Breast epithelium (tissue), 3 donors: ENCODE results near the gene NR4A1.

Source experiments
- CTCF ChIP-seq, 3 donors: fragments of 450-650 bp; IDR thresholded peaks; one replicate each; pipeline ENCODE4 v1.5.1; 2016 to 2017; ENCODE audit warnings: antibody characterized with exemption in 3 of 3, mild to moderate bottlenecking in 3 of 3, moderate library complexity in 3 of 3
- POLR2A ChIP-seq: fragments of 450-650 bp; IDR thresholded peaks from one replicate; pipeline ENCODE4 v1.6.1; 2016; ENCODE audit warnings: antibody characterized with exemption, mild to moderate bottlenecking, moderate library complexity

GRCh38 chr12:52082669-52082987 lies 31.4 kb downstream of the NR4A1 start:
- TF ChIP-seq POLR2A (no peak), CTCF (IDR thresholded peaks at IDR 0.05) (no peak)
